Hepatocyte (in vitro differentiated cells): Measurements from ENCODE around the gene C14orf119. TPM values are rescaled to one million over a fixed set of nuclear protein-coding genes. Genes with fewer than 3 reads are reported as not detected.

Experiments used
- DNase-seq: peaks from one replicate; pipeline ENCODE4 v3.0.0-alpha.2; 2016; ENCODE audit warnings: low spot score
- H2AFZ ChIP-seq: fragments of 200-600 bp; sonication (generic); 2 replicates; pipeline ENCODE4 v1.6.0; 2016; ENCODE audit warnings: antibody characterized with exemption, mild to moderate bottlenecking
- H3K27ac ChIP-seq: fragments of 200-600 bp; sonication (generic); 2 replicates; pipeline ENCODE4 v1.5.1; 2016; ENCODE audit warnings: mild to moderate bottlenecking
- H3K27me3 ChIP-seq: fragments of 200-600 bp; sonication (generic); 2 replicates; pipeline ENCODE4 v1.6.1; 2016
- H3K36me3 ChIP-seq: fragments of 200-600 bp; sonication (generic); replicated peaks from 2 replicates; pipeline ENCODE4 v1.5.1; 2016; ENCODE audit warnings: low read depth; ENCODE audit not compliant: insufficient read depth
- H3K4me1 ChIP-seq: fragments of 200-600 bp; sonication (generic); 2 replicates; pipeline ENCODE4 v1.5.1; 2016; ENCODE audit warnings: mild to moderate bottlenecking, moderate library complexity; ENCODE audit not compliant: insufficient read depth
- H3K4me2 ChIP-seq: fragments of 200-600 bp; sonication (generic); 2 replicates; pipeline ENCODE4 v1.6.0; 2016
- H3K4me3 ChIP-seq: fragments of 200-600 bp; sonication (generic); 2 replicates; pipeline ENCODE4 v1.5.1; 2016; ENCODE audit warnings: mild to moderate bottlenecking
- H3K79me2 ChIP-seq: fragments of 200-600 bp; sonication (generic); 2 replicates; pipeline ENCODE4 v1.6.0; 2017; ENCODE audit warnings: mild to moderate bottlenecking
- H3K9me2 ChIP-seq: fragments of 200-600 bp; sonication (generic); replicated peaks from 2 replicates; pipeline ENCODE4 v1.6.0; 2017; ENCODE audit warnings: mild to moderate bottlenecking; ENCODE audit not compliant: insufficient read depth
- H3K9me3 ChIP-seq: fragments of 200-600 bp; sonication (generic); 2 replicates; pipeline ENCODE4 v1.5.1; 2016; ENCODE audit warnings: low read depth, mild to moderate bottlenecking
- H4K20me1 ChIP-seq: fragments of 200-600 bp; sonication (generic); 2 replicates; pipeline ENCODE4 v1.6.0; 2016; ENCODE audit warnings: mild to moderate bottlenecking; ENCODE audit not compliant: insufficient read depth, poor library complexity, severe bottlenecking
- CTCF ChIP-seq: fragments of 200-600 bp; sonication (generic); IDR thresholded peaks from 2 replicates; pipeline ENCODE4 v1.5.1; 2016; ENCODE audit warnings: antibody characterized with exemption, mild to moderate bottlenecking; ENCODE audit not compliant: poor library complexity
- EZH2 ChIP-seq: fragments of 200-600 bp; sonication (generic); IDR thresholded peaks from 2 replicates; pipeline ENCODE4 v1.6.1; 2016; ENCODE audit warnings: antibody characterized with exemption, mild to moderate bottlenecking, borderline replicate concordance
- EZH2phosphoT487 ChIP-seq: fragments of 200-600 bp; sonication (generic); IDR thresholded peaks from one replicate; pipeline ENCODE4 v1.6.1; 2018; ENCODE audit warnings: antibody characterized with exemption, mild to moderate bottlenecking, low read depth, moderate library complexity; ENCODE audit not compliant: unreplicated experiment, severe bottlenecking
- WGBS: methylation state at CpG from one replicate; pipeline ENCODE4 v1.1.6; 2016; ENCODE audit warnings: low lambda C conversion rate; ENCODE audit errors: missing lambda C conversion rate; 5-methylcytosine and 5-hydroxymethylcytosine counted together
- polyA plus RNA-seq: library from polyadenylated mRNA; unstranded; fragments of >200 nt; fragmentation: Nextera tagmentation; extraction: Ambion mirVana; gene quantifications from 2 replicates; pipeline ENCODE4 v1.2.1, GENCODE V29; 2016
- total RNA-seq: library from RNA; depleted of rRNA; stranded (reverse); fragments of >200 nt; gene quantifications from 2 replicates; pipeline ENCODE4 v1.2.3, GENCODE V29; 2014

C14orf119 gene
- total and polyA plus RNA-seq, 2 experiments from 2014 or later: 47.7 to 146 TPM

- Histone ChIP-seq H3K27ac (peak overlapping the region; percentile 75), H3K27me3 (no peaks in the 10 kb centered on the region), H3K9me3 (no peaks in the 10 kb centered on the region), H3K4me1 (peaks cover 7% of the 10 kb centered on the region), H3K79me2 (no peaks in the 10 kb centered on the region), H4K20me1 (no peaks in the 10 kb centered on the region), H3K4me3 (no peak overlapping the region), H2AFZ (no peak overlapping the region), H3K4me2 (no peak overlapping the region), H3K9me2 (no peaks in the 10 kb centered on the region), H3K36me3 (no peaks in the 10 kb centered on the region)
- TF ChIP-seq CTCF (no peak), EZH2 (no peak), EZH2phosphoT487 (no peak)
- WGBS: 56% methylated on average over 2 of the region's 2 CpGs
- no peak for DNase-seq
These were observed 51.1 kb downstream of the C14orf119 start for GRCh38 chr14:23146351-23146910.

GRCh38 chr14:23146980-23147379 is 51.7 kb downstream of the C14orf119 start:
- no peaks in the 10 kb centered on the region for H3K9me2 ChIP-seq
- WGBS: 97% methylated on average over 4 of the region's 4 CpGs
- no peak overlapping the region for H2AFZ ChIP-seq
- H3K4me1 ChIP-seq: peaks cover 7% of the 10 kb centered on the region
- H3K4me2 ChIP-seq: no peak overlapping the region
- DNase-seq: no peak
- H4K20me1 ChIP-seq: no peaks in the 10 kb centered on the region
- peak overlapping the region; percentile 75 for H3K27ac ChIP-seq
- H3K79me2 ChIP-seq: no peaks in the 10 kb centered on the region
- TF ChIP-seq EZH2phosphoT487 (no peak), CTCF (no peak), EZH2 (no peak)
- H3K27me3 ChIP-seq: no peaks in the 10 kb centered on the region
- H3K36me3 ChIP-seq: no peaks in the 10 kb centered on the region
- H3K4me3 ChIP-seq: no peak overlapping the region
- no peaks in the 10 kb centered on the region for H3K9me3 ChIP-seq

GRCh38 chr14:23147676-23148075 is 52.4 kb downstream of the C14orf119 start:
- Histone ChIP-seq H3K4me2 (no peak overlapping the region), H3K4me1 (peaks cover 7% of the 10 kb centered on the region), H3K36me3 (no peaks in the 10 kb centered on the region), H3K27me3 (no peaks in the 10 kb centered on the region), H3K79me2 (no peaks in the 10 kb centered on the region), H3K4me3 (no peak overlapping the region), H3K9me3 (no peaks in the 10 kb centered on the region), H3K9me2 (no peaks in the 10 kb centered on the region), H4K20me1 (no peaks in the 10 kb centered on the region), H3K27ac (peak overlapping the region; percentile 75), H2AFZ (no peak overlapping the region)
- DNase-seq: peak; percentile 54
- no peak for TF ChIP-seq CTCF
- TF ChIP-seq EZH2: no peak
- TF ChIP-seq EZH2phosphoT487: no peak
- 100% methylated on average over 1 of the region's 1 CpG for WGBS
